K562 (cell line): Measurements from ENCODE around the gene ANKZF1. TPM values are rescaled to one million over a fixed set of nuclear protein-coding genes. Genes with fewer than 3 reads are reported as not detected.

Experiments
- COPS2 ChIP-seq: fragments of 450-650 bp; conservative IDR thresholded peaks from 2 replicates; pipeline ENCODE4 v1.6.1; 2016; ENCODE audit warnings: mild to moderate bottlenecking, moderate library complexity
- CUX1 ChIP-seq: fragments of 200-800 bp; sonication (Bioruptor generic); IDR thresholded peaks from 2 replicates; pipeline ENCODE4 v1.6.1; 2016; ENCODE audit warnings: missing genetic modification characterization, missing compliant biosample characterization
- EHMT2 ChIP-seq: fragments of 450-650 bp; IDR thresholded peaks from 2 replicates; pipeline ENCODE4 v1.6.1; 2018; ENCODE audit warnings: antibody characterized with exemption
- LARP7 ChIP-seq: fragments of 450-650 bp; IDR thresholded peaks from 2 replicates; pipeline ENCODE4 v1.6.1; 2016
- MLX ChIP-seq, 2 experiments: fragments of 450-650 bp in 1 of 2; sonication (generic) in 1 of 2; formaldehyde crosslinking; conservative IDR thresholded peaks; 2 replicates each; pipeline versions ENCODE4 v1.4.0 to v1.8.1; 2020 to 2022; ENCODE audit warnings: mild to moderate bottlenecking in 1 of 2, missing genetic modification reagents in 1 of 2
- NKRF ChIP-seq: fragments of 450-650 bp; IDR thresholded peaks from 2 replicates; pipeline ENCODE4 v1.6.1; 2016; ENCODE audit warnings: borderline replicate concordance
- NR4A1 ChIP-seq, 2 experiments: fragments of 250-450 bp in 1 of 2; fragments of 450-650 bp in 1 of 2; sonication (Bioruptor Pico) in 1 of 2; IDR thresholded peaks; 2 replicates each; pipeline versions ENCODE4 v1.4.0 to v1.6.1; 2016 to 2020; ENCODE audit warnings: mild to moderate bottlenecking in 2 of 2, missing compliant biosample characterization in 1 of 2, missing genetic modification characterization in 1 of 2, moderate library complexity in 1 of 2
- SMC3 ChIP-seq: conservative IDR thresholded peaks from 2 replicates; pipeline ENCODE4 v1.6.1; 2011; ENCODE audit warnings: low read depth, low read length, improper control_type of control experiment; ENCODE audit not compliant: insufficient read depth
- polyA plus RNA-seq, 8 experiments: library from polyadenylated mRNA; depleted of rRNA in 4 of 8; stranded (reverse) in 5 of 8; unstranded in 3 of 8; fragments of >200 nt; fragmentation: Nextera tagmentation in 2 of 8; fragmentation: Illumina TruSeq in 1 of 8; extraction: Ambion mirVana in 2 of 8; extraction: Trizol in 1 of 8; gene quantifications; 2 replicates each; pipeline versions ENCODE4 v1.2.1 to v1.2.3, GENCODE V29; 2011 to 2014; ENCODE audit warnings: inconsistent platforms in 1 of 8, missing spikeins in 1 of 8
- total RNA-seq, 7 experiments: library from RNA; depleted of rRNA in 6 of 7; stranded (reverse); fragments of >200 nt in 6 of 7; fragmentation: Illumina TruSeq in 2 of 7; extraction: Trizol in 2 of 7; gene quantifications; 2 replicates each; pipeline versions ENCODE4 v1.2.1 to v1.2.3, GENCODE V29; 2011 to 2021; ENCODE audit warnings: low replicate concordance in 1 of 7

ANKZF1 gene
- total and polyA plus RNA-seq, 9 of the 15 experiments (the other 6 are each of a cell fraction or from before 2014, with no cell fraction given): 3.1 to 60.6 (median 31.0) TPM

GRCh38 chr2:219216535-219216915, 13.1 kb upstream of the ANKZF1 start (continued):
- TF ChIP-seq CUX1 (CRISPR knock-in tag): no peak
- no peak for TF ChIP-seq SMC3
- no peak for TF ChIP-seq COPS2
- TF ChIP-seq EHMT2: no peak
- TF ChIP-seq NR4A1 (CRISPR knock-in tag; IDR thresholded peaks at IDR 0.05): no peak
- no peak for TF ChIP-seq NR4A1 (tag; IDR thresholded peaks at IDR 0.05)
- TF ChIP-seq LARP7: no peak
- no peak for TF ChIP-seq MLX (CRISPR knock-in tag; conservative IDR thresholded peaks at IDR 0.05)
- no peak for TF ChIP-seq NKRF
